ENCODE data around the gene ADARB2. TPM values are rescaled to one million over a fixed set of nuclear protein-coding genes. Genes with fewer than 3 reads are reported as not detected.

Gene ADARB2
- total and polyA plus RNA-seq, 2 donors, result 0.66 to 2.5 TPM

DNA sequence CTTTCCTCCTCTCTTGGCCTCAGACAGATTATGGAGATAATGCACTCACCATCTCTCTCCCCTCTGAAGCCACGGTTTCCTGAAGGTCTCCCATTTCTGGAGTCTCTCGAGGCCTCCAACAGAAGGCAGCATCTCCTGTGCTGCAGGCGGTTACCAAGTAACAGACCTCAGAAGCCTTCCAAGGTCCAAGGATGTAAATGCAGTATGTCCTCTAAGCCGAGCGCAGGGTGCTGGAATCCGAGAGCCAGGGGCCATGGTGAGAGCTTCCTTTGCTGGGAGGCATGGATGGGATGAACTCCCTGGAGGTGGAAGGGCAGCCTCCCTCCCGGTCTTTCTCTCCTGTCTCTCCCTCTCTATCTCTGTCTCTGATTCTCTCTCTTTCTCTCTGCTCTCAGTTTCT lies 79.8 kb downstream of the ADARB2 start:
- H3K4me1 ChIP-seq (ENCODE audit: control insufficient read depth in 2 of 2, insufficient read depth in 2 of 2, low read length in 2 of 2), result no peaks in the 10 kb centered on the region
- H3K36me3 ChIP-seq (ENCODE audit: control insufficient read depth in 2 of 2, insufficient read depth in 2 of 2, low read length in 1 of 2), result no peaks in the 10 kb centered on the region
- no peaks in the 10 kb centered on the region for H3K27me3 ChIP-seq (ENCODE audit: control insufficient read depth in 2 of 2, insufficient read depth in 1 of 2, low read length in 1 of 2)
- DNase-seq (ENCODE audit: low read depth in 6 of 9, low spot score in 9 of 9), result no peak
- no peaks in the 10 kb centered on the region for H3K9me3 ChIP-seq (ENCODE audit: control insufficient read depth in 2 of 2, insufficient read depth in 1 of 2, low read length in 1 of 2)
- no peak overlapping the region for H3K4me3 ChIP-seq (ENCODE audit: low read length in 2 of 2)
- 48% methylated on average over 7 of the region's 7 CpGs for WGBS
- H3K27ac ChIP-seq (ENCODE audit: low read depth in 1 of 2, low read length in 1 of 2), result no peak overlapping the region

DNA sequence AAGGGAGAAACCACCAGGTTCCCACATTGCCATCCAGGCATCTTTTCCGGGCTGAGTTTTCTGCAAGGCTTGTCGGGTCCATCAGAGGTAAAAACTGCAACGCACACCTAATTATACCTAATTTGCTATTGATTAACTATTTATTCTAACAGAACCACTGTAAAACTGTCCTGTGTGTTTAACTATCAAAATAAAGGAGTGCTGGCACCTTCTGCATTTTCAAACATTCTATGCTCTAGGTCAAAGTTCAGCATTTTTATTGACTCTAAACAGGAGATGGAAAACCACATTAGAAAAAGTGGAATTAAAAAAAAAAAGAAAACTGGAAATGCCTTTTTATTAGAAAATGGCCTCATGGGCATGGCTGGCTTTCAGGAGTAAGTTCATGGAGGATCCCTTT lies 82.0 kb downstream of the ADARB2 start:
- 90% methylated on average over 3 of the region's 3 CpGs for WGBS

DNA sequence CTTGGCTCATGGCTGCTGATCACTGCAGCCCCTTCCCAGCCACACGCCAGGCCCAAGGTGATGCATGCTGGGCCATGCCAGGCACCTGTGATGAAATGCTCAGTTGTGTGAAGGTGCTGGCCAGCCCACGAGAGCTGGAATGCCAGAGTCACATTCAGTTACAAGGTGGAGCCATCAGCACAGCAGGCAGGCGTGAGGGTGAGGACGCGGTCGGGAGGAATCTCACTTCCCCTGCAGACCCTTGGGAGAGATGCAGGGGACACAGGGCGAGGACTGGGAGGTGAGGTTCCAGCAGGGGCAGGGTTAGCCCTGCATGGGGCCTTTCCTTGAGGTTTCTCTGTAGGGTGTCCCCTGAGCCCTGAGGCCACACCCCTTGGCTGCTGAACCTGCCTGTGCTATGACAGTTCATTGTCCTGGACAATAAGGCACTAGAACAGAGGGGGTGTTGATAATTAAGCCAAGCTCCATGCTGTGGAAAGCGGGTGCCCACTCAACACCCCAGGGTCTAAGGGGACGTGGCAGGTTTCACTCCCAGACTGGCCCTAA lies 82.4 kb downstream of the ADARB2 start:
- Histone ChIP-seq H3K9me3 (ENCODE audit: control insufficient read depth in 2 of 2, insufficient read depth in 1 of 2, low read length in 1 of 2) (no peaks in the 10 kb centered on the region), H3K4me1 (ENCODE audit: control insufficient read depth in 2 of 2, insufficient read depth in 2 of 2, low read length in 2 of 2) (no peaks in the 10 kb centered on the region), H3K36me3 (ENCODE audit: control insufficient read depth in 2 of 2, insufficient read depth in 2 of 2, low read length in 1 of 2) (no peaks in the 10 kb centered on the region), H3K27ac (ENCODE audit: low read depth in 1 of 2, low read length in 1 of 2) (no peak overlapping the region), H3K4me3 (ENCODE audit: low read length in 2 of 2) (no peak overlapping the region), H3K27me3 (ENCODE audit: control insufficient read depth in 2 of 2, insufficient read depth in 1 of 2, low read length in 1 of 2) (no peaks in the 10 kb centered on the region)
- no peak for DNase-seq (ENCODE audit: low read depth in 6 of 9, low spot score in 9 of 9)
- WGBS, result 86% methylated on average over 9 of the region's 9 CpGs

More for the DNA sequence above, 82.0 kb downstream of the ADARB2 start:
- Histone ChIP-seq H3K36me3 (ENCODE audit: control insufficient read depth in 2 of 2, insufficient read depth in 2 of 2, low read length in 1 of 2) (no peaks in the 10 kb centered on the region), H3K4me1 (ENCODE audit: control insufficient read depth in 2 of 2, insufficient read depth in 2 of 2, low read length in 2 of 2) (no peaks in the 10 kb centered on the region), H3K27ac (ENCODE audit: low read depth in 1 of 2, low read length in 1 of 2) (no peak overlapping the region), H3K4me3 (ENCODE audit: low read length in 2 of 2) (no peak overlapping the region), H3K9me3 (ENCODE audit: control insufficient read depth in 2 of 2, insufficient read depth in 1 of 2, low read length in 1 of 2) (no peaks in the 10 kb centered on the region), H3K27me3 (ENCODE audit: control insufficient read depth in 2 of 2, insufficient read depth in 1 of 2, low read length in 1 of 2) (no peaks in the 10 kb centered on the region)
- DNase-seq (ENCODE audit: low read depth in 6 of 9, low spot score in 9 of 9), result no peak

DNA sequence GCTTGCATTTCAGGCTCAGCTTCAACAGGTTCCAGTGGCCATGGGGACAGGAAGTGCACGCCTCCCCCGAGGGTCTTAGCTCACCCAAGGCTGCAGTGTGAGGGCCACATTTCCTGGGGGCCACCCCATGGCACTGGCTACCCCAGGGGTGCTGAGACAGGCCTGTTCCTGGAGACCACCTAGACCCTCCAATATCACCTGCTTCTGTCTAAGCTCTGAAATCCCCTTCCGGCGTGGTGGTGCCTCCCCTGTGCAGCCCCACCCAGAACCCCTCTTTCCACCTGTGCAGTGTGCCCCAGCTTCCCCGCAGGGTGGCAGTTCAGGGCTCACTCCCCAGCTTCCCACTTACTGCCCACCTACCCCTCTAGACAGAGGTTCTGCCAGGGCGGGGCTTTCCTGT lies 83.1 kb downstream of the ADARB2 start:
- no peak overlapping the region for H3K4me3 ChIP-seq (ENCODE audit: low read length in 2 of 2)
- H3K9me3 ChIP-seq (ENCODE audit: control insufficient read depth in 2 of 2, insufficient read depth in 1 of 2, low read length in 1 of 2), result no peaks in the 10 kb centered on the region
- 72% methylated on average over 6 of the region's 6 CpGs for WGBS
- DNase-seq (ENCODE audit: low read depth in 6 of 9, low spot score in 9 of 9), result no peak
- no peak overlapping the region for H3K27ac ChIP-seq (ENCODE audit: low read depth in 1 of 2, low read length in 1 of 2)
- H3K36me3 ChIP-seq (ENCODE audit: control insufficient read depth in 2 of 2, insufficient read depth in 2 of 2, low read length in 1 of 2), result no peaks in the 10 kb centered on the region
- no peaks in the 10 kb centered on the region for H3K4me1 ChIP-seq (ENCODE audit: control insufficient read depth in 2 of 2, insufficient read depth in 2 of 2, low read length in 2 of 2)
- H3K27me3 ChIP-seq (ENCODE audit: control insufficient read depth in 2 of 2, insufficient read depth in 1 of 2, low read length in 1 of 2), result no peaks in the 10 kb centered on the region

DNA sequence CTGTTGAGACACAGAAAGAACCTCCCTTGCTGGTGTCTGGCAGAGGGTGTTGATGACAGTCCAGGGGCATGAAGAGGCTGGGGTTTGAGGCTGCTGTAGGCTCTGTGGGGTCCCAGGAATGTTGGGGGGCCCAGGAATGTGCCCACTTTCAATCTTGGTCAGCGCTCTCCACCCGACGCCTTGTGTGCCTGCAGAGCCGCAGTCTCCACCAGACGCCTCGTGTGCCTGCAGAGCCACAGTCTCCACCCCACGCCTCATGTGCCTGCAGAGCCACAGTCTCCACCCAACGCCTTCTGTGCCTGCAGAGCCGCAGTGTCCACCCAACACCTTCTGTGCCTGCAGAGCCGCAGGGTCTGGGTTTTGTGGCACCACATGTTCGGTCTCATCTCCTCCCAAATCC lies 84.0 kb downstream of the ADARB2 start:
- Histone ChIP-seq H3K27me3 (ENCODE audit: control insufficient read depth in 2 of 2, insufficient read depth in 1 of 2, low read length in 1 of 2) (no peaks in the 10 kb centered on the region), H3K4me1 (ENCODE audit: control insufficient read depth in 2 of 2, insufficient read depth in 2 of 2, low read length in 2 of 2) (no peaks in the 10 kb centered on the region), H3K36me3 (ENCODE audit: control insufficient read depth in 2 of 2, insufficient read depth in 2 of 2, low read length in 1 of 2) (no peaks in the 10 kb centered on the region), H3K4me3 (ENCODE audit: low read length in 2 of 2) (no peak overlapping the region), H3K27ac (ENCODE audit: low read depth in 1 of 2, low read length in 1 of 2) (no peak overlapping the region), H3K9me3 (ENCODE audit: control insufficient read depth in 2 of 2, insufficient read depth in 1 of 2, low read length in 1 of 2) (no peaks in the 10 kb centered on the region)
- no peak for DNase-seq (ENCODE audit: low read depth in 6 of 9, low spot score in 9 of 9)
- WGBS, result 93% methylated on average over 11 of the region's 11 CpGs

DNA sequence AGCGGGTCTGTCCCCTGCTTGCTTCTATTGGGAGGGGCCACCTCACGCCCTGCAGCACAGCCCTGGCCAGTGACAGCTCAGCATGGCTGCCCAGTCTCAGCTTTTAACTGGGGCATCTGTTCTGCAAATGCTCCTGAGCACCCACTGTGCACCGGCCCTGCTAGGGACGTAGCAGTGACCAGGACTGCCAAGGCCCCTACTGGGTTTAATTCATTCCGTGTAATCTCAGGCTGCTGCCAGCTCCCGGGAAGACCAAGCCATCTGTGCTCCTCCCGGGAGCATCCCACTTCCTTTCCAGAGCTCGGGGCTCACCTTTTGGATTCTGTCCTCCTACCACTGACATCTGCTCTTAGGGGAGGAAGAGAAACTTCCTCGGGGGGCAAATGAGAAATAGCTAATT lies 85.2 kb downstream of the ADARB2 start:
- WGBS, result 80% methylated on average over 9 of the region's 9 CpGs
- no peak for DNase-seq (ENCODE audit: low read depth in 6 of 9, low spot score in 9 of 9)
- Histone ChIP-seq H3K27ac (ENCODE audit: low read depth in 1 of 2, low read length in 1 of 2) (no peak overlapping the region), H3K4me1 (ENCODE audit: control insufficient read depth in 2 of 2, insufficient read depth in 2 of 2, low read length in 2 of 2) (no peaks in the 10 kb centered on the region), H3K27me3 (ENCODE audit: control insufficient read depth in 2 of 2, insufficient read depth in 1 of 2, low read length in 1 of 2) (no peaks in the 10 kb centered on the region), H3K36me3 (ENCODE audit: control insufficient read depth in 2 of 2, insufficient read depth in 2 of 2, low read length in 1 of 2) (no peaks in the 10 kb centered on the region), H3K4me3 (ENCODE audit: low read length in 2 of 2) (no peak overlapping the region), H3K9me3 (ENCODE audit: control insufficient read depth in 2 of 2, insufficient read depth in 1 of 2, low read length in 1 of 2) (no peaks in the 10 kb centered on the region)

DNA sequence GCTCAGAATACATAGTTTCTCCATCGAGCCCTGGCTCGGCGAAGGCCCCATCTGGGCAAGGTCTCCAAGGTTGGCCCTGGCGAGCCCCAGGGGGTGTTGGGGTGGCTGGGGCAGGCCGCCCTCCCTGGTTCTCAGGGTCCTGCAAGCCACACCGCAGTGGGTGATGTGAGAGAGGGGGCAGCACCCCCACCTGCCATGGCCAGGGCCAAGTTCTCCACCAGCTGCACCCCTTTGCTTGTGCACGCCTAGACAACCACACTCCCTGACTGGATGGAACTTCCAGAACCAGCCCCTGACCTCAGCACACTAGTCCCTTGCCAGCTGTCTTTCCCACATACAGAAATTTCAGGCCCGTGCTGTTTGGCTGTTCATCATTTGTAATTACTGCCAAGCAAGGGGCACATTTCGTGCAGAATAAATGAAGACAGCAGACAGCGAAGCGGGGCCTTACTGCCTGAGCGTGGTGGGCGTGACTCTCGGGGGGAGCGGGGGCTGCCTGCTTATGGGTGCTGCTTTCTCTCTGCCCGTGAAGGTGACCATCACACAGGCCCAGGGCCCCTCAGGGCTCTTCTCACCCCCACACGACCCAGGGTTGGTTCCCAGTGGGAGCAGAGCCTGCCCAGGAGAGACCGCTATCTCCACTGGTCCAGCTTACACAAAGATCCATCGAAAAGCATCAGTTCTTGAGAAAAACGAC lies 85.9 kb downstream of the ADARB2 start:
- no peaks in the 10 kb centered on the region for H3K27me3 ChIP-seq (ENCODE audit: control insufficient read depth in 2 of 2, insufficient read depth in 1 of 2, low read length in 1 of 2)
- H3K9me3 ChIP-seq (ENCODE audit: control insufficient read depth in 2 of 2, insufficient read depth in 1 of 2, low read length in 1 of 2), result no peaks in the 10 kb centered on the region
- DNase-seq (ENCODE audit: low read depth in 6 of 9, low spot score in 9 of 9), result no peak
- H3K27ac ChIP-seq (ENCODE audit: low read depth in 1 of 2, low read length in 1 of 2), result no peak overlapping the region
- H3K36me3 ChIP-seq (ENCODE audit: control insufficient read depth in 2 of 2, insufficient read depth in 2 of 2, low read length in 1 of 2), result no peaks in the 10 kb centered on the region
- no peak overlapping the region for H3K4me3 ChIP-seq (ENCODE audit: low read length in 2 of 2)
- no peaks in the 10 kb centered on the region for H3K4me1 ChIP-seq (ENCODE audit: control insufficient read depth in 2 of 2, insufficient read depth in 2 of 2, low read length in 2 of 2)
- 87% methylated on average over 20 of the region's 20 CpGs for WGBS

DNA sequence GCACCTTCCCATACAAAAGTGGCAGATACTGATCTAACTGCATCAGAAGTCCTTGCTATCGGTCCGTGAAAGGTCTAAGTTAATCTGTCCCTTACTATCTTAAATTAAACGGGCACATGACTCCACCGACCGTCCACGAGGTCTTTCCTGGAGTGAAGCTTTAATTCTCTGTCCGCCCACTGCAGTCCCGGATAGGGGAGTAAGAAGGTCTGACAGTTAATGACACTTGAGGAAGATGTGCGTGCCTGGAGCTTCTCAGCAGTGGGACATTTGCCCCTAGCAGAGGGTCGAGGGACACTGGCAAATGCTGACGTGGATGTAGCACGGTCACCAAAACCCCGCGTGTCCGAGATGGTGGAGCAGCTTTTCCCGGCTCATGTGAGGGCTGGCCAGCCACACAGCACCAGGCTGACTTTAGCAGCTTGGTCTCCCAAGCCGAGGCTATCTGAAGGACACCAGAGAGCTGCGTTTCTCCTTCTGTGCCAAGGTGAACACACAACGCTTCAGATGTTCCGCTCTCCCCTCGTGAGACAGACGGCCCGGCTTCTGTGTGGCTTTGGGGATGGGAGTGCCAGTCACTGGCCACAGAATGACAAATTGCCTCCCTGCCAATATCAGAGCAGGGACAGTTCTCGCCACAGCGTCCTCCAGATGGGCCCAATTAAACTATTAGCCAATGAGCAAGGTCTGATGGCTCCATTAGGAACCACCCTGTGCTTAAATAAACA lies 86.6 kb downstream of the ADARB2 start:
- DNase-seq (ENCODE audit: low read depth in 6 of 9, low spot score in 9 of 9), result no peak
- Histone ChIP-seq H3K27ac (ENCODE audit: low read depth in 1 of 2, low read length in 1 of 2) (no peak overlapping the region), H3K9me3 (ENCODE audit: control insufficient read depth in 2 of 2, insufficient read depth in 1 of 2, low read length in 1 of 2) (no peaks in the 10 kb centered on the region), H3K4me1 (ENCODE audit: control insufficient read depth in 2 of 2, insufficient read depth in 2 of 2, low read length in 2 of 2) (no peaks in the 10 kb centered on the region), H3K36me3 (ENCODE audit: control insufficient read depth in 2 of 2, insufficient read depth in 2 of 2, low read length in 1 of 2) (no peaks in the 10 kb centered on the region), H3K4me3 (ENCODE audit: low read length in 2 of 2) (no peak overlapping the region), H3K27me3 (ENCODE audit: control insufficient read depth in 2 of 2, insufficient read depth in 1 of 2, low read length in 1 of 2) (no peaks in the 10 kb centered on the region)
- 87% methylated on average over 25 of the region's 25 CpGs for WGBS

DNA sequence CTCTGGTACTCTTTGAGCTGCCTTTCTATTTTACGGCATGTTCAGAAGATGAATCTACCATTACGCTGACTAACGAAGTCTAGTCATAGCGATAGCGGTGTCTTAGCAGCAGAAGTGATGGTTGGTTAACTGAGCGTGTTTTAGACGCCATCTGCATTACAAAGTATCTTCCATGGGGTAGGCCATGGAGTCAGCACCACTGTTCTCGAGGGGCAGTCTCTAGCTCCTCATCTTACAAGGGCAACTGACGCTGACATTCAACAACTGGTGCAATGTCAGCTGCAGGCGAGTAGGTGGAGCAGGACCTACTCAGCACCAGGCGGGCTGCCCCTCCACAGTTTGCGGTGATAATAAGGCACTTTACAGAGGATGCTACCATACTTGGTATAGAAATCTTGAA lies 88.7 kb downstream of the ADARB2 start:
- Histone ChIP-seq H3K4me1 (ENCODE audit: control insufficient read depth in 2 of 2, insufficient read depth in 2 of 2, low read length in 2 of 2) (no peaks in the 10 kb centered on the region), H3K9me3 (ENCODE audit: control insufficient read depth in 2 of 2, insufficient read depth in 1 of 2, low read length in 1 of 2) (no peaks in the 10 kb centered on the region), H3K27me3 (ENCODE audit: control insufficient read depth in 2 of 2, insufficient read depth in 1 of 2, low read length in 1 of 2) (no peaks in the 10 kb centered on the region), H3K36me3 (ENCODE audit: control insufficient read depth in 2 of 2, insufficient read depth in 2 of 2, low read length in 1 of 2) (no peaks in the 10 kb centered on the region), H3K27ac (ENCODE audit: low read depth in 1 of 2, low read length in 1 of 2) (no peak overlapping the region), H3K4me3 (ENCODE audit: low read length in 2 of 2) (no peak overlapping the region)
- WGBS, result 83% methylated on average over 12 of the region's 12 CpGs
- DNase-seq (ENCODE audit: low read depth in 6 of 9, low spot score in 9 of 9), result no peak

Data from thymus (tissue), 11 donors.